Endothelial cell (in vitro differentiated cells): ENCODE data around the gene BRCA1. TPM values are rescaled to one million over a fixed set of nuclear protein-coding genes. Genes with fewer than 3 reads are reported as not detected.
A peak's percentile ranks its signal among the peaks of the same experiment; 100 is the strongest.
"Not testable (repeated sequence)": the region's sequence is repeated elsewhere in the genome, so short reads cannot be mapped to it uniquely, and the experiment has no call there.

Source experiments
- DNase-seq: peaks from one replicate; pipeline ENCODE4 v3.0.0; 2021; ENCODE audit warnings: low spot score
- H3K27ac Mint-ChIP-seq: one replicate; pipeline ENCODE4 v1.8.0; 2021; ENCODE audit warnings: mixed read lengths, inconsistent platforms; ENCODE audit not compliant: unreplicated experiment
- H3K27me3 Mint-ChIP-seq: one replicate; pipeline ENCODE4 v1.8.0; 2021; ENCODE audit warnings: mild to moderate bottlenecking, moderate library complexity, mixed read lengths, inconsistent platforms; ENCODE audit not compliant: unreplicated experiment
- H3K36me3 Mint-ChIP-seq: one replicate; pipeline ENCODE4 v1.8.0; 2021; ENCODE audit warnings: mild to moderate bottlenecking, low read depth, mixed read lengths, inconsistent platforms; ENCODE audit not compliant: unreplicated experiment
- H3K4me1 Mint-ChIP-seq: one replicate; pipeline ENCODE4 v1.8.0; 2021; ENCODE audit warnings: mild to moderate bottlenecking, mixed read lengths, inconsistent platforms; ENCODE audit not compliant: unreplicated experiment
- H3K4me3 Mint-ChIP-seq: one replicate; pipeline ENCODE4 v1.8.0; 2021; ENCODE audit warnings: mild to moderate bottlenecking, mixed read lengths, inconsistent platforms; ENCODE audit not compliant: unreplicated experiment
- H3K9me3 Mint-ChIP-seq: one replicate; pipeline ENCODE4 v1.8.0; 2021; ENCODE audit warnings: mixed read lengths, inconsistent platforms; ENCODE audit not compliant: unreplicated experiment
- CTCF ChIP-seq: fragments of 200-600 bp; sonication (generic); IDR thresholded peaks from one replicate; pipeline ENCODE4 v1.5.0; 2021; ENCODE audit warnings: antibody characterized with exemption; ENCODE audit not compliant: unreplicated experiment
- total RNA-seq: library from RNA; stranded (reverse); fragmentation: NEBNext Ultra II Directional; extraction: Animal tissue kit (Norgen Biotek cat#: 25700); gene quantifications from one replicate; pipeline ENCODE4 v1.2.1, GENCODE V29; 2021; ENCODE audit not compliant: unreplicated experiment

BRCA1 gene
- total RNA-seq, 1 donor from 2014 or later: 8.7 TPM

- H3K27me3 Mint-ChIP-seq: no peaks in the 10 kb centered on the region
- H3K9me3 Mint-ChIP-seq: no peaks in the 10 kb centered on the region
- H3K27ac Mint-ChIP-seq: no peak overlapping the region
- TF ChIP-seq CTCF: no peak
- DNase-seq: no peak
- no peaks in the 10 kb centered on the region for H3K4me1 Mint-ChIP-seq
- no peak overlapping the region for H3K4me3 Mint-ChIP-seq
- H3K36me3 Mint-ChIP-seq: peaks cover 3% of the 10 kb centered on the region
Measured at GRCh38 chr17:43146649-43147048, 21.5 kb upstream of the BRCA1 start.

- DNase-seq: no peak
- H3K4me1 Mint-ChIP-seq: peaks cover 5% of the 10 kb centered on the region
- no peak overlapping the region for H3K4me3 Mint-ChIP-seq
- H3K27ac Mint-ChIP-seq: no peak overlapping the region
- no peaks in the 10 kb centered on the region for H3K9me3 Mint-ChIP-seq
- H3K27me3 Mint-ChIP-seq: no peaks in the 10 kb centered on the region
- TF ChIP-seq CTCF: no peak
- peaks cover 5% of the 10 kb centered on the region for H3K36me3 Mint-ChIP-seq
Measured at GRCh38 chr17:43143201-43143600, 18.0 kb upstream of the BRCA1 start.

GRCh38 chr17:43142153-43142552 is 17.0 kb upstream of the BRCA1 start:
- Mint-ChIP-seq H3K4me1 (peaks cover 5% of the 10 kb centered on the region), H3K27me3 (no peaks in the 10 kb centered on the region), H3K27ac (no peak overlapping the region), H3K9me3 (no peaks in the 10 kb centered on the region), H3K36me3 (peaks cover 5% of the 10 kb centered on the region), H3K4me3 (peak overlapping the region; percentile 47)
- TF ChIP-seq CTCF: no peak
- no peak for DNase-seq

GRCh38 chr17:43140396-43141332 is 15.5 kb upstream of the BRCA1 start:
- Mint-ChIP-seq H3K27ac (no peak overlapping the region), H3K9me3 (no peaks in the 10 kb centered on the region)

GRCh38 chr17:43138531-43138930 is 13.4 kb upstream of the BRCA1 start:
- peaks cover 18% of the 10 kb centered on the region for H3K36me3 Mint-ChIP-seq
- H3K27ac Mint-ChIP-seq, H3K9me3 Mint-ChIP-seq, DNase-seq, H3K4me3 Mint-ChIP-seq, H3K27me3 Mint-ChIP-seq, H3K4me1 Mint-ChIP-seq: not testable (repeated sequence)

More at GRCh38 chr17:43140396-43141332, 15.5 kb upstream of the BRCA1 start:
- Mint-ChIP-seq H3K27me3 (no peaks in the 10 kb centered on the region), H3K4me3 (peak overlapping the region; percentile 6), H3K4me1 (peaks cover 5% of the 10 kb centered on the region), H3K36me3 (peaks cover 5% of the 10 kb centered on the region)
- DNase-seq: no peak
- no peak for TF ChIP-seq CTCF

- not testable (repeated sequence) for H3K27ac Mint-ChIP-seq, DNase-seq, H3K4me1 Mint-ChIP-seq, H3K4me3 Mint-ChIP-seq, H3K27me3 Mint-ChIP-seq, H3K9me3 Mint-ChIP-seq
- peaks cover 21% of the 10 kb centered on the region for H3K36me3 Mint-ChIP-seq
Measured at GRCh38 chr17:43136574-43136973, 11.4 kb upstream of the BRCA1 start.
